Transverse colon (tissue), 3 donors: ENCODE results near the gene ROCK2.

Experiments used
- EP300 ChIP-seq: sonication (generic); formaldehyde crosslinking; IDR thresholded peaks from one replicate; pipeline ENCODE4 v1.6.1; 2017; ENCODE audit warnings: antibody characterized with exemption, low read depth
- POLR2A ChIP-seq: fragments of 450-650 bp; IDR thresholded peaks from one replicate; pipeline ENCODE4 v1.6.1; 2016; ENCODE audit warnings: antibody characterized with exemption, mild to moderate bottlenecking, moderate library complexity
- TF ChIP-seq, protein P1 (sequence below), 5 experiments: fragments of 200-600 bp in 3 of 5; fragments of 450-650 bp in 2 of 5; sonication (generic) in 3 of 5; IDR thresholded peaks; 1 replicate in 2 of 5; 2 replicates in 3 of 5; pipeline ENCODE4 v1.5.1; 2016 to 2017; ENCODE audit warnings: antibody characterized with exemption in 5 of 5, inconsistent platforms in 3 of 5, mild to moderate bottlenecking in 2 of 5, moderate library complexity in 1 of 5

GRCh38 chr2:11375689-11376027 lies 31.2 kb upstream of the ROCK2 start:
- TF ChIP-seq POLR2A (no peak), EP300 (no peak)
- TF ChIP-seq, protein P1, sequence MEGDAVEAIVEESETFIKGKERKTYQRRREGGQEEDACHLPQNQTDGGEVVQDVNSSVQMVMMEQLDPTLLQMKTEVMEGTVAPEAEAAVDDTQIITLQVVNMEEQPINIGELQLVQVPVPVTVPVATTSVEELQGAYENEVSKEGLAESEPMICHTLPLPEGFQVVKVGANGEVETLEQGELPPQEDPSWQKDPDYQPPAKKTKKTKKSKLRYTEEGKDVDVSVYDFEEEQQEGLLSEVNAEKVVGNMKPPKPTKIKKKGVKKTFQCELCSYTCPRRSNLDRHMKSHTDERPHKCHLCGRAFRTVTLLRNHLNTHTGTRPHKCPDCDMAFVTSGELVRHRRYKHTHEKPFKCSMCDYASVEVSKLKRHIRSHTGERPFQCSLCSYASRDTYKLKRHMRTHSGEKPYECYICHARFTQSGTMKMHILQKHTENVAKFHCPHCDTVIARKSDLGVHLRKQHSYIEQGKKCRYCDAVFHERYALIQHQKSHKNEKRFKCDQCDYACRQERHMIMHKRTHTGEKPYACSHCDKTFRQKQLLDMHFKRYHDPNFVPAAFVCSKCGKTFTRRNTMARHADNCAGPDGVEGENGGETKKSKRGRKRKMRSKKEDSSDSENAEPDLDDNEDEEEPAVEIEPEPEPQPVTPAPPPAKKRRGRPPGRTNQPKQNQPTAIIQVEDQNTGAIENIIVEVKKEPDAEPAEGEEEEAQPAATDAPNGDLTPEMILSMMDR (IDR thresholded peaks at IDR 0.05) = no peak
